ENCODE results near the gene EPS8L1.
"Not testable (repeated sequence)": the region's sequence is repeated elsewhere in the genome, so short reads cannot be mapped to it uniquely, and the experiment has no call there.

The EPS8L1 gene

DNA sequence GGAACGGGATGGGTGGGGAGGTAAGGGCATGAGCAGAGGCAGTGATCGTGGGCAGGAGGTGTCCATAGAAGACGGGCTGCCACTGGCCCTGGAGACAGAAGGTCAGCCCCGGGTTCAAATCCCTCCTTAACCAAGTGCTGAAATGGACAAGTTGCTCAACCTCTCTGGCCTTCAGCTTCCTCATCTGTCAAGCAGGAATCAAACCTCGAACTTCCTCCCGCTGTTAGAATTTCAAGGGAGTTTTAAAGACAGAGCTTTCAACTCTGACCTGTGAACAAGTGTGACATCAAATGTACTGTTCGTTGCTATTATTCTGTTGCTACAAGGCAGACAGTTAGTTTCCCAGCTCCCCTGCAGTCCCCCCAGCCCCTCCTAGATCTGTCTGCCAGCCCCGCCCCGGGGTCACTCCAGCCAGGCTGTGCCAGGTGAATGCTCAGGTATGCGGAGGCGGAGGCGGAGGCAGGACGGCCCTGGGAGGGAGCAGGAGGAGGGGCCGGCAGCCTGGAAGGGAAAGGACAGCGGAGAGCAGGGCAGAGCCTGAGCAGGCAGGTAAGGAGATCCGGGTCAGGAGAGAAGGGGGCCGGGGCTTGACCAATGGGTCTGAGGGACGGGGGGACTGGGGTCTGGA is at the start of gene EPS8L1:
Gene EPS8L1, plus strand, starts transcription at position 499 of the 628 bp plus-strand sequence. CDS start 576 bp downstream, outside the sequence.
- no peak for DNase-seq

DNA sequence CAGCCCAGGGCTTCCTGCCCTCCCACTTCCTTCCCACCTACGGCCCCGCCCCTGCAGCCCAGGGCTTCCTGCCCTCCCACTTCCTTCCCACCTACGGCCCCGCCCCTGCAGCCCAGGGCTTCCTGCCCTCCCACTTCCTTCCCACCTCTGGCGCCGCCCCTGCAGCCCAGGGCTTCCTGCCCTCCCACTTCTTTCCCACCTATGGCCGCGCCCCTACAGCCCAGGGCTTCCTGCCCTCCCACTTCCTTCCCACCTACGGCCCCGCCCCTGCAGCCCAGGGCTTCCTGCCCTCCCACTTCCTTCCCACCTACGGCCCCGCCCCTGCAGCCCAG is 48.6 kb upstream of the EPS8L1 start:
- DNase-seq = not testable (repeated sequence)

DNA sequence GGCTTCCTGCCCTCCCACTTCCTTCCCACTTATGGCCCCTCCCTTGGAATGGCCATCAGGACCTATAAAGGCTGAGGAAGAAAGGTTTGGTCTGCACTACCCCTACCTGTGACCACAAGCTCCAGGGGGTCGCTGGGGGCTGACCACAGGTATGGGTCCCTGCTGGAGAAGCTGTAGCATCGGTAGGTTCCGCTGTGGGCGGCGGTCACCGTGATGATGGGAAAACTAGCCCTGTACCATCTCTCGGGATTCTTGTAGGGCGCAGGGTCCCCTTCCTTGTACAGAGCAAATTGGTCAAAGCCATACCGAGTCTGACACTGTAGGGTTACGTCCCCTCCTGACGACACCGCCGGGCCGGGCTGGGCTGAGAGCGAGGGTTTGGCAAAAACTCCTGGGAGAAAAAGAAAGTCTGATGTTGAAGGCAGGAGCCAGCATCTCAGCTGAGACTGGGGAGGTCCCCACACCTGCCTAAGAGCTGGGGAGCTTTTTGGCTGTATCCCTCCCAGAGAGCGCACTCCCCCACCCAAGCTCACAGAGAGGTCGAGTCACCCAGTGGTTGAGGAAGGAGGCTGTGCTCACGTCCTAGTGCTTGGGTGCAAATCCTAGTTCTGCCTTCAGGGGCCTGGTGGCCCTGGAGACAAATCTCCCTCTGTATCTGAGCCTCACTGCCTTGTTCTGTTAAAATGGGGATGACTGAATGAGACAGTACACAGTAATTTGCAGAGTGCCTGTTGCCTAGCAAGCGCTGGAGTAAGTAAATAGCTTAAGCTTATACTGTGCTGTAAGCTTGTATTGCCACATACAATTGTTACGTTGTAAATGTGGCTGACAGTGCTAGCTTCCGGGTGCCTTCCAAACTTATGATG is 48.0 kb upstream of the EPS8L1 start:
- no peak for DNase-seq

DNA sequence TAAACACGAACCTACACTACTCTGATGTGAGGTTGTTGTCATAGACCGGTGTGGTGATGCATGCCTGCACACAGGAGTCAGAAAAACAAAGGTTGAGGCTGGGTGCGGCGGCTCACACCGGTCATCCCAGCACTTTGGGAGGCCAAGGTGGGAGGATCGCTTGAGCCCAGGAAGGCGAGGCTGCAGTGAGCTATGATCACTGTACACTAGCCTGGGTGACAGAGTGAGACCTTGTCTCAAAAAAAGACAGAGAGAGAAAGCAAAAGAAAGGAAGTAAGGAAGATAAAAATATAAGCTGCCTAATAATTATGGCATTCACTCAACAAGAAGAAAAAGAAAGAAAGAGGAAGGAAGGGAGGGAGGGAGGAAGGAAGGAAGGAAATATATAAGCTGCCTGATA is 46.9 kb upstream of the EPS8L1 start:
- DNase-seq = no peak

DNA sequence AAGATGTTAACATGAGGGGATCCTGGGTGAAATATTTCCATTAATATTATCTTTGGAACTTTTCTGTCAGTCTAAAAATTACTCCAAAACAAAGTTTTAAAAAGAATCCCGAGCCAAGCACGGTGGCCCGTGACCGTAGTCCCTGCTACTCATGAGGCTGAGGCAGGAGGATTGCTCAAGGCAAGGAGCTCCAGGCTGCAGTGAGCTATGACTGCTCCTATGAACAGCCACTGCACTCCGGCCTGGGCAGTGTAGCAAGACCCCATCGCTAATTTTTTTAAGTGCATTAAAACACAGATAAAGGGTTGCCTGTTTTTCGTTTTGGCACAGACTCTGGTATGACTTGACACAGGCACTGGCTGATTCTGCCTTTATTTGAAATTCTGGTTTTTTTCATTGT is 44.5 kb upstream of the EPS8L1 start:
- DNase-seq = no peak

DNA sequence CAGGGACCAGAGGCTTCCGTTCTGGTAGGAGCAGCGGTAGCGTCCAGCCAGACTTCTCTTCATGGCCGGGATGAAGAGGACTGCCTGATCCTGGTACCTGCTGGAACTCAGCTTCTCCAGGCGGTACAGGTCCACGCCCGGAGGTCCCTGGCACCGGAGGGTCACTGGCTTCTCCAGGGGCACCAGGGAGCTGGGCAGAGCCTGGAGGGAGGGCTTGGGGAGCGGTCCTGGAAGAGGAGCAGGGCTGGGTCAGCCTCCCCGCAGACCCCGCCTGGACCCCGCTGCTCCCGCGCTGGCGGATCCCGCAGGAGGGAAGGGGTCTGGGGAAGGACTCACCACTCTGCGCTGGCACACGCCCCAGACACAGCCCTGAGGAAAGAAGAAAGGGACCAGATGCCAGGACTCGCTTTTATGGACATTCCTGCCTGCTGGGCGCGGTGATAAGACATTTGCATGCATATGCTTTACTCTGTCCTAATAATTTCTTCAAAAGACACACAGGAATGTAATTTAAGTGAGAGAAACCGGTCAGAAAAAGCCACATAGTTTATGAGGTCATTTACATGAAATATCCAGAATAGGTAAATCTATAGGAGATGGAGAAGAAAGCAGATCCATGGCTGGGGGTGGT is 43.4 kb upstream of the EPS8L1 start:
- DNase-seq = no peak

DNA sequence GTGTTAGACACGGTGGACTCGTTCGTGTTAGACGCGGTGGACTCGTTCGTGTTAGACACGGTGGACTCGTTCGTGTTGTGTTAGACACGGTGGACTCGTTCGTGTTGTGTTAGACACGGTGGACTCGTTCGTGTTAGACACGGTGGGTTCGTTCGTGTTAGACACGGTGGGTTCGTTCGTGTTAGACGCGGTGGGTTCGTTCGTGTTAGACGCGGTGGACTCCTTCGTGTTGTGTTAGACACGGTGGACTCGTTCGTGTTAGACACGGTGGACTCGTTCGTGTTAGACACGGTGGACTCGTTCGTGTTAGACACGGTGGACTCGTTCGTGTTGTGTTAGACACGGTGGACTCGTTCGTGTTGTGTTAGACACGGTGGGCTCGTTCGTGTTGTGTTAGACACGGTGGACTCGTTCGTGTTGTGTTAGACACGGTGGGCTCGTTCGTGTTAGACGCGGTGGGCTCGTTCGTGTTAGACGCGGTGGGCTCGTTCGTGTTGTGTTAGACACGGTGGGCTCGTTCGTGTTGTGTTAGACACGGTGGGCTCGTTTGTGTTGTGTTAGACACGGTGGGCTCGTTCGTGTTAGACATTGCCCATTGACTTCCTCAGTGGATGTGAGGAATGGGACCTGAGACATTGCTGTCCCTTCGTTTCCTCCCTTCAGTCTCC is 42.6 kb upstream of the EPS8L1 start:
- DNase-seq = not testable (repeated sequence)

DNA sequence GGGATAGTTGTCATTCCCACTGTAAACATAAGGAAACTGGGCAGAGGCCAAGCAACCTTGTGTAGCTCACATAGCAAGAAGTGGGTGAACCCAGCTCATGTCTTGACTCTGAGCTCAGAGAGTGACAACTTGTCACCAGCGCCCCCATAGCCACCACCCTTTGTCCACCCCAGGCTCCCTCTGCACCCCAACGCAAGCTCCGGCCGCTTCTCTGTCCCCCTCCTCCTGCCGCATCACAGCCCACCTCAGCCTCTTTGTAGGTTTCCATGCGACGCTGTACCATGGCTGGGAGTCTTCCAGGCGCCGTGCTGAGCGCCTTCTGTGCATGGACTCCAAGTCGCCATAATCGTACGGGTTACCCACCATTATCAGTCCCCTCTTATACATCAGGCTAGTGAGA is 40.9 kb upstream of the EPS8L1 start:
- no peak for DNase-seq

DNA sequence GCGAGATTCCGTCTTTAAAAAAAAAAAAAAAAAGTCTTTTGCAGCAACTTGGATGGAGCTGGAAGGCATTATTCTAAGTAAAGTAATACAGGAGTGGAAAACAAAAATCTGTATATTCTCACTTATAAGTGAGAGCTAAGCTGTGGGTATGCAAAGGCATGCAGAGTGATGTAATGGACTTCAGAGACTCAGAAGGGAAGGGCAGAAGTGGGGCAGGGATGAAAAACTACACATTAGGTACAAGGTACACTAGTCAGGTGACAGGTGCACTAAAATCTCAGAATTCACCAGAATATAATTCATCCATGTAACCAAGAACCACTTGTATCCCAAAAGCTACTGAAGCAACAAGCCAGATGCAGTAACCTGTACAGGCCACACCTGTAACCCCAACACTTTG is 39.6 kb upstream of the EPS8L1 start:
- no peak for DNase-seq

DNA sequence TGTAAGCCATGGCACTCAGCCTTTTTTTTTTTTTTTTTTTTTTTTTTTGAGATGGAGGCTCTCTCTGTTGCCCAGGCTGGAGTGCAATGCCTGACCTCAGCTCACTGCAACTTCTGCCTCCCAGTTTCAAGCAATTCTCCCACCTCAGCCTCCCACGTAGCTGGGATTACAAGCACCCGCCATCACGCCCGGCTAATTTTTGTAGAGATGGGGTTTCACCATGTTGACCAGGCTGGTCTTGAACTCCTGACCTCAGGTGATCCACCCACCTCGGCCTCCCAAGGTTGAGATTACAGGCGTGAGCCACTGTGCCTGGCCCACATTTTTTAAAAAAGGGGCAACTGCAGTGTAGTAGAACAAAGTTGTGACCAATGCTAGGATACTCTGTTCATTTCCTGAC is 38.1 kb upstream of the EPS8L1 start:
- not testable (repeated sequence) for DNase-seq

DNA sequence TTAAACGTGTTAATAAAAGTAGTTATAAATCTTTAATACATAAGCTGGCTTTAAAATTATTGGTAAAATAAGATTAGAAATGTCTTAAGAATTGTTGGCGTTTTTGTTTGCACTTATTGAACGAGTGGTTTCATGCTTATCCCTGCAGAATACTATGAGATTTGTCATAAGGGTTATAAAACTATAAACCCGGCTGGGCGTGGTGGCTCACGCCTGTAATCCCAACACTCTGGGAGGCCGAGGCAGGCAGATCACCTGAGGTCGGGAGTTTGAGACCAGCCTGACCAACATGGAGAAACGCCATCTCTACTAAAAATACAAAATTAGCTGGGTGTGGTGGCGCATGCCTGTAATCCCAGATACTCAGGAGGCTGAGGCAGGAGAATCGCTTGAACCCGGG is 35.0 kb upstream of the EPS8L1 start:
- not testable (repeated sequence) for DNase-seq

DNA sequence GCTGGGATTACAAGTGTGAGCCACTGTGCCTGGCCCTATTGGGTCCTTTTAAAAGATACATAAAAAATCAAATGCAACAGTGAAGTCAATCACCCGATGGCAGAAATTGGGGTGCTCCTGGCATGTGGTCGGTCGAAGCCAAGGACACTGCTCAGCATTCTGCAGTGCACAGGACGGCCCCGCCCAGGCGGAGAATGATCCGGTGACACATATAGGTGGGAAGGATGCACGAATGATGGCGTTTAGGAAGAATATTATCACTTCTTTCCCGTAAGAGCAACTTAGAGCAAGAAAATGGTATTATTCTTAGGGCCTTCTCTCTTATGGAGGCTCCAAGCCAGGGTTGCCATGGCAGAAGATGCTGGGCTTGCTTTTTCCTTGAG is 34.4 kb upstream of the EPS8L1 start:
- DNase-seq = no peak

DNA sequence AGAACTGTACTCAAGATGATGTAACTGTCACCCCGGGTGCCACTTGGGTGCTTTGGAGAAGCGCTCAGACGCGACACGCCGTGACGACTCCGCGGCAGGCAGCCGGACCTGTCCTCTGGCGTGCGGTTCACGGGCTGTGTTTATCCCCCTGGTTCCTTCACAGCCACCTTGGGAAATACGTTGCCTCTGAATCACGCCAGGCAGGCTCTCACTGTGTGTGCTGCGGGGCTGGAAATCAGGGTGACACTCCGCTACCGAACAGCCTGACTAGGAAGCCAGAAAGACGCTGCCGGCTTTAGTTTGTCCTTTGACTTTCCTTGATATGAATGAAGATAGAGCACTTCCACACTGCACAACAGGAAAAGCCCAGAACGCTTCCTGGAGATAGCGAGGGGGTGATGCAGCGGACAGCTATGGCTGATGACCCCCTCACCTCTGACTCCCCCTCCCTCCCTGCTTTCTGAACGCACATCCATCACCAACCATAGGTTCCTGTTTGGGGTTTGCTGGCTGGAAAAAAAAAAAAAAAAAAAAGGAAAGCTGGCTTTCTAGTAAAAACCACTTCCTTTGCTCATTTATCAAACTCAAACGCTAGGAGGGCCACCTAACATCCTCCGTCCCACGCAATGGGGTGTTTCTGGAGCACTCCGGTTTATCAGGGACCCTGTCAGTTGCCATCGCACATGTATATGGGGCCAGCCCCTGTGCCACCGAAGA is 33.9 kb upstream of the EPS8L1 start:
- no peak for DNase-seq

DNA sequence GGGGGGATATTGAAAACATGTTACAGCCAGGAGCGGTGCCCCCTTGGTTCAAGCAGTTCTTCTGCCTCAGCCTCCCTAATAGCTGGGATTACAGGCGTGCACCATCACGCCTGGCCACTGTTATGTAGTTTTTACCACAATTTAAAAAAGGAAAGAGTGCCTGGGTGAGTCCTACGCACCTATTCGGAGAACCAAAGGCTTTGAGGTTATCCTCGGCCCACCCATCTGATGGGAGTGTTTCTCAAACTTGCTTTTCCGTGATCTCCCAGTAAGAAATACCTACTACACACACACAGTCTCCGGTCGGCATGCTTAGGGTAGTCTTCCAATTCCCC is 33.4 kb upstream of the EPS8L1 start:
- DNase-seq = no peak

DNA sequence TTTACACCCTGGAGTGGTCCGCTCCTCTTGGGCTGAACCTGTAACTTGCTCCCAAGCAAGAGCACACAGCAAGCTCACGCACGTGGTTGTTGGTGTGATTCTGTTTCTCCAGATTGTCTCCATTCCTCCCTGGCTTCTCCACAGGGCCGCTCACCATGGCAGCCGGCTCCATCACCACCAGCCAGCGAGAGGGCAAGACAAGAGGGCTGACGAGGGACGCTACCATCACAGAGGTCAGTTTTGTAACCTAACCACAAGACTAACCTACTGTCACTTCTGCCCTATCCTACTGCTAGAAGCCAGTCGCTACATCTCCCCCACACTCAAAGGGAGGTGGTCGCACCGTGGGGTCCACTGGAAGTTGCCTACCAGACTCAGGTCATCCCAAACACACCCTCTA is 33.0 kb upstream of the EPS8L1 start:
- no peak for DNase-seq

DNA sequence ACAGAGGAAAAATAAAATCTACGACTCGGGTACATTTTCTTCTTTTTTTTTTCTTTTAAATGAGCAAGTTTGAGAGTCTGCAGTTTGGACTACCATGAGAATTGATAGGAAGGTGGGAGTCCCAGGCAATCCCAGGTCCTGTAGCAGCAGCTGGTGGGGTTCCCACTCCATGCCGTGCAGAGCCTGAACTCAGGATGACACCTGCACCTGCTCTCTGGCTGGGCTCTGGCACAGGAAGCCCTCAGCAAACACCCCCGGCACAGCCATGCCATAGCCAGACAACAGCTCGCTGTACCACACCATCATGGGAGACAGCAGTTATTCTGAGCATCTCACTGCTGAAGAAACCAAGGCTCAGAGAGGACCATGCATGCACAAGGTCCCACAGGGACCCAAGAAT is 31.4 kb upstream of the EPS8L1 start:
- DNase-seq = no peak

DNA sequence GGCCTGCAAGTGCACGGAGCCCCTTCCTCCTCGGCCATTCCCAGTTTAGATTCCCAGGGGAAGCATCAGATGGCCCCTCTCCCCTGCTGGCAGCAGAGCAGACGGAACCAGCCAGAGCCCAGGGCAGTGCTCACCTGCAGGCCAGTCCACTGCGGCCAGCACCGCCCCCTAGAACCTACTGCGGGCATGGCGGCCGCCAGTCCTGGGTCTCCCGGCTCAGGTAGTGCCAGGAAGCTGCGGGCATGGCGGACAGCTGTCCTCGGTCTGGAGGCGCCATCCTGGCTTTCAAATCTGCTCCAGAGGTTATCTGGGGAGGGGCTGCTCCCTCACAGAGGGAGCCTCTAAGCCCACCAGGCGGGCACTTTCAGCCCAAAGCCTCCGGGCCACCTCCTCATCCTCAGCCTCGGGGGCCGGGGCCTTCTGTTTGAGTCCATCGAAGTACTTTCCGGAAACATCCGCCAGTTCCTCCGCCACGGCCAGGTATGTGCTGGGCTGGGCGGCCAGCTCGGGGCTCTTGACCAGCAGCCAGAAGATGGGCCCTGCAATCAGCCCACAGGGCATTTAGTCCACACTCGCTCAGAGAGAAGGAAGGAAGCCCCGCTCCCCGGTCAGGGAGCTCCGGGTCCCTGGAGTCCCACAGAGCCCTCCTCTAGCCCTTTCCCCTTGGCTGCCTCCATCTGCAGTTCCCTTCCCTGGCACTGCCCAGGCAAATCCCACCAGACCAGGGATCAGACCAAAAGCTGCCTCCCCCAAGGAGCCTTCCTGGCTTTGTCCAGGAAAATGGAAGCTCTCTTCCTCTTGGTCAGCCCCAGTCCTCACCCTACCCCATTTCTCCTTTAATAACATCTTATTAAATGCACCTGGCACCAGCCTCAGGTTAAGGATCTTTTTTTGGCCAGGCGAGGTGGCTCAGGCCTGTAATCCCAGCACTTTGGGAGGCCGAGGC is 30.6 kb upstream of the EPS8L1 start:
- no peak for DNase-seq

DNA sequence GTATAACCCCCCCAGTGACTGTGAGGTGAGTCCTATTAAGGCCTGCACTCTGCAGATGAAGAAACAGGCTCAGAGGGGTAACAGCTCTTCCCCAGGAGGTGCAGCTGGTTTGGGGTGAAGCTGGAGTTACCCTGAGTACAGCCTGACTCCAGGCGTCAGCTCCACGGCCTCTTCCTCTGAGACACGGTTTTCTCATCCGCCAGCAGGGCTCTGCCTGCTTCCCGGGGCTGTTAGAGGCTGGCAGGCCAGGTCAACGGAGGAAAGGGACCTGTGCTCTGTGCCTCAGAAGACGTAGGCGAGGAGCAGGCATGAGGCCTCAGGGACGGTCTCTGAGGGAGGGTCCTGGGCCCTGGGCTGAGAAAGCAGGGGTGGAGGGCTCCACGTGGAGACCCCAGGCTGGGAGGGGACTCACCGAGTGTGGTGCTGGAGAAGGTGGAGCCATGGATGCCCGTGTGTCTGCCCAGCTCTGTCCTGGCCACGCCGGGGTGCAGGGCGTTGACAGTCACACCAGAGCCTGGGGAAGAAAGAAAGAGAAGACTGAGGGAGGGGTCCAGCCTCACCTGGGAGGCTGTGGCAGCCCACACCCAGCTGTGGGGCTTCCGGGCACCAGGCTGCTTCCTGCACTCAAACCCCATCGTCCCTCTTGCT is 28.6 kb upstream of the EPS8L1 start:
- no peak for DNase-seq

DNA sequence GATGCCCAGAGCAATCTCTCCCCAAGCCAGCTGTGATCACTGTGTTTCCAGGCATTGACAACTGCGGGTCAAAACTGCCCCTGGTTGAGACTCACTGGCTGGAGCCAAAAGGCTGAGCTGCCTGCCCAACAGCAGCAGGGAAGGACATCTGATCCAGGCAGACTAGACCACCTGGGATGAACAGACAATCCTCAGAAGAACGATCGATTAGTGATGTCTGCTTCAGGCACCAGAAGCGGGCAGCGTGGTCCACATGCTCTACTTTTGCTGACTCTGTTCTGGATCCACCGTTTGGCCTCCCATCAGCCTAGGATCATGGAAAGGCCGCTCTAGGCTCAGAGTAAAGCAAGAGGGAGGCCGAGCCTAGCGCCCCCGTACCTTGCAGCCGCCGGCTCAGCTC is 27.7 kb upstream of the EPS8L1 start:
- no peak for DNase-seq

DNA sequence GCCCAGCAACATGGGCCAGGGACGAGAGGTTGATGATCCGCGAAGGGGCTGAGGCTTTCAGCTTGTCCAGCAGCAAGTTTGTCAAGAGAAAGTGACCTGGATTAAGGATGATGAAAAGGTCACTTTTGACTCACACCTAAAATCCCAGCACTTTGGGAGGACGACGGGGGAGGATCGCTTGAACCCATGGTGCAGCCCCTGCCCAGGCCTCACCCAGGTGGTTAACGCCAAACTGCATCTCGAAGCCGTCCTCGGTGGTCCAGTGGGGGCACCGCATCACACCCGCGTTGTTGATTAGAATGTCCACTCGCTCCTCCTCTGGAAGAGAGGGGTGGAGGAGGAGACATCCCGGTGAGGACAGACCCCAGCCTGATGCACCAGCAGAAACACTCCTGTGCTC is 27.2 kb upstream of the EPS8L1 start:
- no peak for DNase-seq

DNA sequence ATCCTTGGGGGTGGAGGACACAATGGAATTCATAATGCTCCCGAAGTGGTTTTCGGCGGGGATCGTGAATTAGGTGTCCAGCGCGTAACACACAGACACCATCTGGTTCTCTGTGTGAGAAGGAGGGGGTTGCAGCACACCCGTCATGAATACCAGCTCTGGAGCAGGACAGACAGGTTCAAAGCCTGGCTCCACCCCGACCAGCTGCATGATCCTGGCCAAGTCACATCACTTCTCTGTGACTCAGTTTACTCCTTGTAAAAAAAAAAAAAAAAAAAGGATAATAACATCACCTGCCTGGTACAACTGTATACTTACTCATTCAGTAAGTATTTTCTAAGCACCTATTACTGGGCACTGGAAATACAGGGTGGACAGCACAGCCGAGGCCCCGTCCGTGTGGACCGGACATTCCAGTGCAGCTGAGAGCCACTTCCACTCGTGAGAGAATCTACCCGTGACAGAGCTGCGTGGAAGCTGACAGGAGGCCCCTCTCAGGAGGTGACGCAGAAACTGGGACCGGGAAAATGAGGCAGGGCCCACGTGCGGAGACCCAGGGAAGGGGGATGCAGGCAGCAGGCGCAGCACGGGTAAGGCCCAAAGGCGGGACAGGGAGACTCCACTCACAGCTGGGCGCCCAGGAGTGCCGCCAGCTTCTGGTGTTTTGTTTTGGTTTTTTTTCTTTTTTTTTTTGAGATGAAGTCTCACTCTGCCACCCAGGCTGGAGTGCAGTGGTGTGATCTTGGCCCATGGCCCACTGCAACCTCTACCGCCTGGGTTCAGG is 24.7 kb upstream of the EPS8L1 start:
- no peak for DNase-seq
